Dermis blood vessel endothelial cell (primary cell): ENCODE results near the gene NEU3. TPM values are rescaled to one million over a fixed set of nuclear protein-coding genes. Genes with fewer than 3 reads are reported as not detected.
"Not testable (repeated sequence)": the region's sequence is repeated elsewhere in the genome, so short reads cannot be mapped to it uniquely, and the experiment has no call there.

ENCODE experiments used
- DNase-seq: peaks from one replicate; pipeline ENCODE4 v3.0.0; 2010
- total RNA-seq: library from RNA; depleted of rRNA; stranded (reverse); fragments of >200 nt; gene quantifications from 2 replicates; pipeline ENCODE4 v1.2.3, GENCODE V29; 2014

Gene NEU3
- 7.0 and 8.3 TPM in 2 replicates for total RNA-seq

GRCh38 chr11:74988541-74989259, at the start of gene NEU3:
Gene NEU3 (plus strand): TSS chr11:74988933. CDS start chr11:74989061, 128 bp downstream.
- DNase-seq: peak; percentile 76

GRCh38 chr11:74941492-74941891, 47.2 kb upstream of the NEU3 start:
- no peak for DNase-seq

GRCh38 chr11:74942073-74942759, 46.5 kb upstream of the NEU3 start:
- DNase-seq: no peak

- DNase-seq: peak; percentile 46
These were observed 40.2 kb upstream of the NEU3 start for GRCh38 chr11:74948546-74948897.

GRCh38 chr11:74948898-74949752, 39.6 kb upstream of the NEU3 start, which contains the start of the genes SPCS2 and XRRA1:
Gene SPCS2 (plus strand): TSS chr11:74949266. CDS start chr11:74949286, 20 bp downstream.
Gene XRRA1 (minus strand): TSS chr11:74949091. CDS start chr11:74940878, 8,213 bp downstream.
- DNase-seq: peak; percentile 99

GRCh38 chr11:74949753-74950137, 39.0 kb upstream of the NEU3 start:
- no peak for DNase-seq

- DNase-seq: no peak
These were observed 38.3 kb upstream of the NEU3 start for GRCh38 chr11:74950374-74950969.

- DNase-seq: no peak
These were observed 37.5 kb upstream of the NEU3 start for GRCh38 chr11:74951226-74951625.

GRCh38 chr11:74952752-74953151, 36.0 kb upstream of the NEU3 start:
- no peak for DNase-seq

GRCh38 chr11:74953451-74953850, 35.3 kb upstream of the NEU3 start:
- DNase-seq: no peak

- no peak for DNase-seq
These were observed 34.5 kb upstream of the NEU3 start for GRCh38 chr11:74954199-74954598.

- no peak for DNase-seq
These were observed 32.2 kb upstream of the NEU3 start for GRCh38 chr11:74956397-74957015.

GRCh38 chr11:74957937-74958629, 30.6 kb upstream of the NEU3 start:
- no peak for DNase-seq

GRCh38 chr11:74960128-74960527, 28.6 kb upstream of the NEU3 start:
- not testable (repeated sequence) for DNase-seq

- DNase-seq: peak; percentile 43
These were observed 22.1 kb upstream of the NEU3 start for GRCh38 chr11:74966651-74967050.

GRCh38 chr11:74970852-74971395, 17.8 kb upstream of the NEU3 start:
- no peak for DNase-seq

GRCh38 chr11:74971424-74971823, 17.3 kb upstream of the NEU3 start:
- no peak for DNase-seq

GRCh38 chr11:74978041-74978440, 10.7 kb upstream of the NEU3 start:
- DNase-seq: peak; percentile 9

- DNase-seq: no peak
These were observed 8.1 kb upstream of the NEU3 start for GRCh38 chr11:74980634-74981033.

- no peak for DNase-seq
These were observed 6.8 kb upstream of the NEU3 start for GRCh38 chr11:74981888-74982287.

- DNase-seq: no peak
These were observed 4.7 kb upstream of the NEU3 start for GRCh38 chr11:74984070-74984469.
